ENCODE data around the gene NR2F6. TPM values are rescaled to one million over a fixed set of nuclear protein-coding genes. Genes with fewer than 3 reads are reported as not detected.
A peak's percentile ranks its signal among the peaks of the same experiment; 100 is the strongest.

NR2F6 gene
- total RNA-seq, result 1 to 10 TPM; 4.1 to 4.3 TPM

- Mint-ChIP-seq H3K9me3 (ENCODE audit: insufficient read depth) (no peaks in the 10 kb centered on the region), H3K4me1 (ENCODE audit: low read depth) (peaks cover 9% of the 10 kb centered on the region), H3K36me3 (ENCODE audit: low read depth) (no peaks in the 10 kb centered on the region), H3K4me3 (peak within 1 kb of the TSS; percentile 80), H3K27ac (peak within 1 kb of the TSS; percentile 30), H3K27me3 (ENCODE audit: low read depth) (peaks cover 20% of the 10 kb centered on the region)
- DNase-seq (no peak), ATAC-seq (no peak)
- POLR2A ChIA-PET, result no interaction called here
- CTCF ChIA-PET, result no interaction called here
These were observed at the start of gene NR2F6 for GRCh38 chr19:17245535-17245984. Gene NR2F6 (minus strand): TSS chr19:17245919. CDS start chr19:17245220, 699 bp downstream.

GRCh38 chr19:17294051-17294891 lies 48.6 kb upstream of the NR2F6 start:
- H3K4me3 Mint-ChIP-seq, result no peak overlapping the region
- H3K36me3 Mint-ChIP-seq (ENCODE audit: low read depth), result peaks cover 14% of the 10 kb centered on the region
- H3K27ac Mint-ChIP-seq, result no peak overlapping the region
- ATAC-seq (no peak), DNase-seq (peak; percentile 49)
- POLR2A ChIA-PET, result interaction anchor here (0.6 kb wide), 1 partner anchor 53 kb away, joined by 3 read pairs; no protein-coding TSS in a partner anchor
- CTCF ChIA-PET, result interaction anchor here (0.7 to 5.4 kb wide), 3 partner anchors 12 to 91 kb away, joined by 3 to 33 read pairs (median 3); partner anchors contain the start of genes ANKLE1 and USE1
- peaks cover 15% of the 10 kb centered on the region for H3K4me1 Mint-ChIP-seq (ENCODE audit: low read depth)
- H3K27me3 Mint-ChIP-seq (ENCODE audit: low read depth), result peaks cover 4% of the 10 kb centered on the region
- no peaks in the 10 kb centered on the region for H3K9me3 Mint-ChIP-seq (ENCODE audit: insufficient read depth)

GRCh38 chr19:17293605-17294004 lies 47.9 kb upstream of the NR2F6 start:
- peaks cover 11% of the 10 kb centered on the region for H3K36me3 Mint-ChIP-seq (ENCODE audit: low read depth)
- H3K4me3 Mint-ChIP-seq, result no peak overlapping the region
- no peak overlapping the region for H3K27ac Mint-ChIP-seq
- DNase-seq, result no peak
- peaks cover 4% of the 10 kb centered on the region for H3K27me3 Mint-ChIP-seq (ENCODE audit: low read depth)
- POLR2A ChIA-PET, result no interaction called here
- peaks cover 15% of the 10 kb centered on the region for H3K4me1 Mint-ChIP-seq (ENCODE audit: low read depth)
- no peak for ATAC-seq
- CTCF ChIA-PET, result interaction anchor here (0.9 to 5.4 kb wide), 12 partner anchors 11 to 112 kb away, joined by 3 to 33 read pairs (median 3); partner anchors contain the start of genes ANKLE1, BST2, DDA1 and MRPL34
- H3K9me3 Mint-ChIP-seq (ENCODE audit: insufficient read depth), result no peaks in the 10 kb centered on the region

DNA sequence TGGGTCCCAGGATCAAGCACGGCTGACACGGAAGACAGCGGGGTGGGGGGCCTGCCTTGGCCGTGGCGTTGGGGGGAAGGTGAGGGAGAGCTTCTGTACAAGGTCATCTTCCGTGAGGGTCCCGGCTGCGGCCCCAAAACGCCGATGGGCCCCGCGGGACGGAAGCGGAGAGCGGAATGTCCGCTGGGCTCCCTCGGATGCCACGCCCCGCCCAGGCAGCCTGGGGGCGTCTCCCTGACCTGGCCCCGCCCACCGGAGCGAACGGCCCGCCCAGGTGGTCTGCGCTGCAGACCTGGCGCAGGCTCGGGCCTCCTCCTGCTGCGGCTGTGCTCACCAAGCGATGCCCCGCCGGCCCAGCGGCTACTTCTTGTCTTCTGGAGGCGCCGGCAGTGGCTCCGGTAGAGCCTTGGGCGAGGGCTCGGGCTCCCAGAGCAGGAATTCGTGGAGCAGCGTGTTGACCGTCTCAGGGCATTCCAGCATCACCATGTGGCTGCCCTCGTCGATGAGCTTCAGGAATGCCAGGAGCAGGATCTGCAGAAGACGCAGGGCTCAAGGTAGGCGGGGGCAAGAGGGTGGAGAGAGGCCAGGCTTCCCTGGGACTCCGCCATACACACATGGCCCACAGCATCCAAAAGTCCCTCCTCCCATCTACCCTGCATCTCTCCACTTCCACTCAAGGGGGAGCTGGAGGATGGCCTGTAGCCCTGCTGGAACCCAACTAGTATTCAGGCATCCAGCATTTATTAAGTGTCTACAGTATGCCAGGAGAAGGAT lies 46.8 kb upstream of the NR2F6 start:
- peaks cover 6% of the 10 kb centered on the region for H3K36me3 Mint-ChIP-seq (ENCODE audit: low read depth)
- peak overlapping the region; percentile 77 for H3K27ac Mint-ChIP-seq
- no peaks in the 10 kb centered on the region for H3K9me3 Mint-ChIP-seq (ENCODE audit: insufficient read depth)
- peak overlapping the region; percentile 85 for H3K4me3 Mint-ChIP-seq
- CTCF ChIA-PET, result interaction anchor here (0.6 to 5.4 kb wide), 17 partner anchors 10 to 113 kb away, joined by 3 to 33 read pairs (median 3); partner anchors contain the start of genes ABHD8, ANKLE1, ANO8 and BABAM1
- ATAC-seq (peak; percentile 97), DNase-seq (peak; percentile 86)
- POLR2A ChIA-PET, result interaction anchor here (0.5 to 1.6 kb wide), 5 partner anchors 11 to 113 kb away, joined by 3 to 9 read pairs (median 4); partner anchors contain the start of genes ABHD8 and BST2
- peaks cover 15% of the 10 kb centered on the region for H3K4me1 Mint-ChIP-seq (ENCODE audit: low read depth)
- peaks cover 4% of the 10 kb centered on the region for H3K27me3 Mint-ChIP-seq (ENCODE audit: low read depth)

DNA sequence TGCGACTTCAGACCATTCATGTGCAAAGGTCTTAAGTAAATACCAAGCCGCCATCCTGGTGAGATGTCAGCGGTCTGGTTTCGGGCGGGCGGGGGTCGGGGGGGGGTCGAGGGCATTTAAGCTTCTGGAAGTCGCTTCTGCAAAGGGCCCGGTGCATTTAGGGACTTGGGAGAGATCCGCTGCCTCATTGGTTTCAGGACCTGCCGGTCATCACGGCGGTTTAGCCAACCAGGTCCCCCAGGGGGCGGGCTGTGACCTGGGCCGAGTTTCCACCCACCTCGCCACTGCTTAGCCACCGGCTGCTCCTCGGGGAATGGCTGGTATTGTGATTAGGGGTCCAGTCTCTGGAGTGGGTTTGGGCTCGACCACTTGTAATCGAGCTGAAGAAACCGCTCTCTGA lies 43.8 kb upstream of the NR2F6 start:
- H3K4me1 Mint-ChIP-seq (ENCODE audit: low read depth), result peaks cover 12% of the 10 kb centered on the region
- peaks cover 4% of the 10 kb centered on the region for H3K27me3 Mint-ChIP-seq (ENCODE audit: low read depth)
- H3K9me3 Mint-ChIP-seq (ENCODE audit: insufficient read depth), result no peaks in the 10 kb centered on the region
- ATAC-seq (no peak), DNase-seq (peak; percentile 62)
- peaks cover 8% of the 10 kb centered on the region for H3K36me3 Mint-ChIP-seq (ENCODE audit: low read depth)
- POLR2A ChIA-PET, result no interaction called here
- no peak overlapping the region for H3K27ac Mint-ChIP-seq
- CTCF ChIA-PET, result interaction anchor here (0.7 to 5.4 kb wide), 2 partner anchors 7 to 285 kb away, joined by 3 to 33 read pairs; partner anchors contain the start of gene ANKLE1
- no peak overlapping the region for H3K4me3 Mint-ChIP-seq

DNA sequence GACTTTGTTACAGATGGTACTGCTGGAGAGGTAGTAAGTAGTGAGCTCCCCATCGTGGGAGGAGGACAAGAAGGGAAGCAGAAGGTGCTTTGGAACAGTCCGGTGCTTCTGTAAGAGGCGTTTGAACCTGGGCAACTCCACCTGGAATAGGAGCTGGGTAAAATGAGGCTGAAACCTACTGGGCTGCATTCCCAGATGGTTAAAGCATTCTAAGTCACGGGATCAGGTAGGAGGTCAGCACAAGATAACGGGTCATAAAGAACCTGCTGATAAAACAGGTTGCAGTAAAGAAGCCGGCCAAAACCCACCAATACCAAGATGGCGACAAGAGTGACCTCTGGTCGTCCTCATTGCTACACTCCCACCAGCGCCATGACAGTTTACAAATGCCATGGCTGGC lies 41.0 kb upstream of the NR2F6 start:
- Mint-ChIP-seq H3K4me3 (no peak overlapping the region), H3K36me3 (ENCODE audit: low read depth) (peaks cover 17% of the 10 kb centered on the region), H3K27ac (no peak overlapping the region), H3K9me3 (ENCODE audit: insufficient read depth) (no peaks in the 10 kb centered on the region), H3K4me1 (ENCODE audit: low read depth) (peaks cover 9% of the 10 kb centered on the region), H3K27me3 (ENCODE audit: low read depth) (peaks cover 4% of the 10 kb centered on the region)
- ATAC-seq (no peak), DNase-seq (no peak)
- ChIA-PET POLR2A (interaction anchor here (0.7 kb wide), 1 partner anchor 946 kb away, joined by 3 read pairs; no protein-coding TSS in a partner anchor), CTCF (interaction anchor here (1.3 to 1.5 kb wide), 2 partner anchors 26 to 100 kb away, joined by 4 read pairs; no protein-coding TSS in a partner anchor)

DNA sequence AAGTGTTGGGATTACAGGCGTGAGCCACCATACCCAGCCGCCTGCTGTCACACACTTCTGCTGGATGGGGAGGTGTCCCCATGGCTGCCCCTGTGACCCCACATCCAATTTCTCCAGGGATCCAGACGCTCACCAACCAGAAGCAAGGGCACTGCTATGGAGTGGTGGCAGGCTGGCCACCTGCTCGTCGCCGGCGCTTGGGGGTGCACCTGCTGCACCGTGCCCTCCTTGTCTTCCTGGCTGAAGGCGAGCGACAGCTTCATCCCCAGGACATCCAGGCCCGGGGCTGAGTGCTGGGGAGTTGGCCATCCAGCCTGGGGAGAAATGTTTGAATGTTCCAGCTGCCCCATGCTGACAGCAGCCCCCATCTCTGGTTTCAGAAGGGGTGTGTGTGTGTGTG lies 40.5 kb upstream of the NR2F6 start:
- no peaks in the 10 kb centered on the region for H3K9me3 Mint-ChIP-seq (ENCODE audit: insufficient read depth)
- H3K36me3 Mint-ChIP-seq (ENCODE audit: low read depth), result peaks cover 17% of the 10 kb centered on the region
- ATAC-seq, result no peak
- H3K4me3 Mint-ChIP-seq, result no peak overlapping the region
- no peak overlapping the region for H3K27ac Mint-ChIP-seq
- POLR2A ChIA-PET, result interaction anchor here (0.7 kb wide), 1 partner anchor 946 kb away, joined by 3 read pairs; no protein-coding TSS in a partner anchor
- H3K27me3 Mint-ChIP-seq (ENCODE audit: low read depth), result peaks cover 4% of the 10 kb centered on the region
- no peak for DNase-seq
- H3K4me1 Mint-ChIP-seq (ENCODE audit: low read depth), result peaks cover 10% of the 10 kb centered on the region
- CTCF ChIA-PET, result interaction anchor here (0.5 to 1.5 kb wide), 3 partner anchors 26 to 100 kb away, joined by 3 to 4 read pairs (median 4); no protein-coding TSS in a partner anchor

GRCh38 chr19:17285415-17286135 lies 39.9 kb upstream of the NR2F6 start:
- H3K9me3 Mint-ChIP-seq (ENCODE audit: insufficient read depth), result no peaks in the 10 kb centered on the region
- H3K27me3 Mint-ChIP-seq (ENCODE audit: low read depth), result peaks cover 4% of the 10 kb centered on the region
- H3K27ac Mint-ChIP-seq, result no peak overlapping the region
- ATAC-seq (no peak), DNase-seq (no peak)
- peaks cover 17% of the 10 kb centered on the region for H3K36me3 Mint-ChIP-seq (ENCODE audit: low read depth)
- ChIA-PET CTCF (interaction anchor here (1.5 kb wide), 1 partner anchor 25 kb away, joined by 4 read pairs; no protein-coding TSS in a partner anchor), POLR2A (no interaction called here)
- H3K4me1 Mint-ChIP-seq (ENCODE audit: low read depth), result peaks cover 14% of the 10 kb centered on the region
- H3K4me3 Mint-ChIP-seq, result no peak overlapping the region

DNA sequence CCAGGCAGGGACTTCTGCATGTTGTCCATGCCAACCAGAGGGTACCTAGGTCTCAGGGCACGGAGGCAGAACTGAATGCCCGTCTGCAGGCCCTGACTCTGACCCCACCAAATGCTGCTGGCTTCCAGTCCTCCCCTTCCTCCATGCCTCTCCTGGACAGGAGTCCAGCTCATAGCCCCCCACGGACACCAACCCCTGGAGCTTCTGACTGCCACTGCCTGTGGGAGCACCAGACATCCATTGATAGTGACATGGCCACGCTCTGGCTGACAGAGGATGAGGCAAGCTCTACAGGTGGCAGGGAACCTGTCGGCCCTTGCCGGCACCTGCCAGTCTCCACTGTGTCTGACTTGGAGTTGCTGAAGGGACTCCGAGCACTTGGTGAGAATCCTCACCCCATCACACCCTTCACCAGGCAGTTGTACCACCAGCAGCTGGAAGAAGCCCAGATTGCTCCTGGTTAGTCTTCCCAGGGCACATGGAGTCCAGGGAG lies 37.8 kb upstream of the NR2F6 start:
- Mint-ChIP-seq H3K4me1 (ENCODE audit: low read depth) (peaks cover 20% of the 10 kb centered on the region), H3K4me3 (peak overlapping the region; percentile 28), H3K9me3 (ENCODE audit: insufficient read depth) (no peaks in the 10 kb centered on the region), H3K27ac (no peak overlapping the region), H3K36me3 (ENCODE audit: low read depth) (peaks cover 17% of the 10 kb centered on the region), H3K27me3 (ENCODE audit: low read depth) (no peaks in the 10 kb centered on the region)
- CTCF ChIA-PET, result interaction anchor here (0.7 to 5.8 kb wide), 11 partner anchors 9 to 504 kb away, joined by 3 to 109 read pairs (median 4); partner anchors contain the start of genes BABAM1, DDA1 and USHBP1
- POLR2A ChIA-PET, result no interaction called here
- ATAC-seq, result no peak
- no peak for DNase-seq

DNA sequence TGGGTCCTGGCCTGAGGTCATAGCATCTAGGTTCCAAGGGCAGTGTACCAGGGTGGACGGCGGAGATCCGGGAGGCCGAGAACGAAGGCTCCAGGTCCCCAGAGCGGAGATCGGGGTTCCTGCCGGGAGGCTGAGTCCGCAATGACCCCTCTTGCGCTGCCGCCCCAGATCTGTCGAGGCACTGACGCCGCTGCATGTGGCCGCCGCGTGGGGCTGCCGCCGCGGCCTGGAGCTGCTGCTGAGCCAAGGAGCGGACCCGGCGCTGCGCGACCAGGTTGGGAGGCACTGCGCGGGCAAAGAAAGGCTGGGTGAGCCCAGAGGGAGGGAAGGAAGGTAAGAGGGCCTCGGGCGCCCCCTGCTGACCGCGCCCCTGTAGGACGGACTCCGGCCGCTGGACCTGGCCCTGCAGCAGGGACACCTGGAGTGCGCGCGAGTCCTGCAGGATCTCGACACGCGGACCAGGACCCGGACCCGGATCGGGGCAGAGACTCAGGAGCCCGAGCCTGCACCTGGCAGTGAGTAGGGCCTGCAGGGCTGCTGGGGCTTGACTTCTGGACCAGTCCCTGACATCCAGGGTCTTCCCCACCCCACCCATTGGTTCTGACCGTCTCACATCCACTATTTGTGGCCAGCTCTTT lies 36.9 kb upstream of the NR2F6 start:
- DNase-seq, result peak; percentile 87

More for the DNA sequence above, 36.9 kb upstream of the NR2F6 start:
- H3K4me1 Mint-ChIP-seq (ENCODE audit: low read depth), result peaks cover 20% of the 10 kb centered on the region
- H3K9me3 Mint-ChIP-seq (ENCODE audit: insufficient read depth), result no peaks in the 10 kb centered on the region
- peak overlapping the region; percentile 88 for H3K4me3 Mint-ChIP-seq
- H3K27me3 Mint-ChIP-seq (ENCODE audit: low read depth), result no peaks in the 10 kb centered on the region
- H3K27ac Mint-ChIP-seq, result peak overlapping the region; percentile 79
- H3K36me3 Mint-ChIP-seq (ENCODE audit: low read depth), result peaks cover 17% of the 10 kb centered on the region
- peak; percentile 93 for ATAC-seq
- ChIA-PET CTCF (interaction anchor here (0.7 to 5.8 kb wide), 15 partner anchors 10 to 503 kb away, joined by 3 to 109 read pairs (median 4); partner anchors contain the start of genes BABAM1, DDA1, MRPL34 and OCEL1), POLR2A (interaction anchor here (0.6 to 2.5 kb wide), 6 partner anchors 13 to 56 kb away, joined by 3 to 15 read pairs (median 4); partner anchors contain the start of genes BABAM1 and OCEL1)

All from activated CD8-positive, alpha-beta T cell treated with anti-CD3 and anti-CD28 coated beads, Interleukin-2, amount 10 ng/mL, durations not matched to agents 7 days and 5 days (primary cell).